ENCODE results near the gene MAMDC2.

MAMDC2 gene

GRCh38 chr9:70111042-70111602 lies 67.5 kb downstream of the MAMDC2 start:
- DNase-seq = peak; percentile 68 to 86 (median 79)

- no peak for DNase-seq
Measured at GRCh38 chr9:70111641-70112236, 68.1 kb downstream of the MAMDC2 start.

- no peak for DNase-seq
Measured at GRCh38 chr9:70112981-70113380, 69.3 kb downstream of the MAMDC2 start.

- DNase-seq = peak; percentile 63 to 73 (median 66)
Measured at GRCh38 chr9:70113403-70114022, 69.9 kb downstream of the MAMDC2 start.

- DNase-seq = no peak
Measured at GRCh38 chr9:70114898-70115297, 71.2 kb downstream of the MAMDC2 start.

- no peak for DNase-seq
Measured at GRCh38 chr9:70117835-70118319, 74.2 kb downstream of the MAMDC2 start.

GRCh38 chr9:70119786-70120185 lies 76.1 kb downstream of the MAMDC2 start:
- DNase-seq = no peak

- no peak for DNase-seq
Measured at GRCh38 chr9:70120834-70121510, 77.3 kb downstream of the MAMDC2 start.

GRCh38 chr9:70121818-70122436 lies 78.3 kb downstream of the MAMDC2 start:
- DNase-seq = no peak

- no peak for DNase-seq
Measured at GRCh38 chr9:70123695-70124094, 80.0 kb downstream of the MAMDC2 start.

- DNase-seq = no peak
Measured at GRCh38 chr9:70125621-70126263, 82.1 kb downstream of the MAMDC2 start.

GRCh38 chr9:70127036-70127435 lies 83.4 kb downstream of the MAMDC2 start:
- no peak for DNase-seq

GRCh38 chr9:70127540-70128416 lies 84.1 kb downstream of the MAMDC2 start:
- DNase-seq = no peak

- DNase-seq = no peak
Measured at GRCh38 chr9:70130266-70130665, 86.6 kb downstream of the MAMDC2 start.

- DNase-seq = no peak
Measured at GRCh38 chr9:70131296-70131695, 87.6 kb downstream of the MAMDC2 start.

GRCh38 chr9:70133253-70134208 lies 89.9 kb downstream of the MAMDC2 start:
- DNase-seq = no peak

GRCh38 chr9:70134360-70134759 lies 90.7 kb downstream of the MAMDC2 start:
- DNase-seq = no peak

GRCh38 chr9:70135176-70135575 lies 91.5 kb downstream of the MAMDC2 start:
- no peak for DNase-seq

- no peak for DNase-seq
Measured at GRCh38 chr9:70136632-70137031, 93.0 kb downstream of the MAMDC2 start.

- no peak for DNase-seq
Measured at GRCh38 chr9:70137577-70137976, 93.9 kb downstream of the MAMDC2 start.

GRCh38 chr9:70142101-70142500 lies 98.5 kb downstream of the MAMDC2 start:
- DNase-seq = no peak

All from suppressor macrophage treated with lipopolysaccharide for 1 hour (primary cell).